Panc1 (cell line): ENCODE results near the gene CCNL2. TPM values are rescaled to one million over a fixed set of nuclear protein-coding genes. Genes with fewer than 3 reads are reported as not detected.

Experiments
- ATAC-seq: fragments of 200-7000 bp; cut with Tn5 transposase; 2 replicates; pipeline ENCODE4 v1.9.1; 2020; ENCODE audit warnings: mild to moderate bottlenecking, moderate library complexity
- BruUV-seq: library from RNA; stranded (reverse); fragments of 400-500 nt; replicated peaks from 2 replicates; lab custom pipeline; 2021; lab: Mats Ljungman, UMichigan
- CTCF ChIA-PET: fragments of 300-600 bp; sonication (Branson Sonifier 250); formaldehyde crosslinking; loops from one replicate; lab custom pipeline; 2022; ENCODE audit warnings: antibody characterized with exemption; lab: Charles Lee
- POLR2A ChIA-PET: fragments of 300-600 bp; sonication (Branson Sonifier 250); formaldehyde crosslinking; loops from one replicate; lab custom pipeline; 2022; ENCODE audit warnings: antibody characterized with exemption; lab: Charles Lee
- DNase-seq: peaks from one replicate; pipeline ENCODE4 v3.0.0-alpha.2; 2010; ENCODE audit warnings: low read depth, low spot score
- H3K27ac ChIP-seq: 2 replicates; pipeline ENCODE4 v1.5.1; 2011; ENCODE audit warnings: mild to moderate bottlenecking, low read length, inconsistent platforms
- H3K27me3 ChIP-seq: fragments of 200-500 bp; sonication (Bioruptor generic); 2 replicates; pipeline ENCODE4 v1.6.0; 2014; ENCODE audit warnings: low read length, inconsistent platforms; ENCODE audit not compliant: control insufficient read depth, insufficient read depth
- H3K36me3 ChIP-seq: fragments of 200-500 bp; sonication (Bioruptor generic); 2 replicates; pipeline ENCODE4 v1.5.1; 2014; ENCODE audit warnings: inconsistent platforms, mild to moderate bottlenecking, low read length, moderate library complexity; ENCODE audit not compliant: control insufficient read depth, insufficient read depth
- H3K4me1 ChIP-seq: 2 replicates; pipeline ENCODE4 v1.5.1; 2011; ENCODE audit warnings: inconsistent platforms, mild to moderate bottlenecking, low read length, moderate library complexity; ENCODE audit not compliant: control insufficient read depth, insufficient read depth
- H3K4me3 ChIP-seq, 2 experiments: 2 replicates each; pipeline ENCODE4 v1.5.1; 2011 to 2012; ENCODE audit warnings: low read depth in 2 of 2, low read length in 2 of 2, mild to moderate bottlenecking in 2 of 2, inconsistent platforms in 1 of 2, moderate library complexity in 1 of 2
- H3K9me3 ChIP-seq: fragments of 200-500 bp; sonication (Bioruptor generic); 2 replicates; pipeline ENCODE4 v1.5.1; 2014; ENCODE audit warnings: low read depth, mild to moderate bottlenecking, inconsistent platforms, low read length, moderate library complexity; ENCODE audit not compliant: control insufficient read depth, insufficient read depth
- POLR2AphosphoS5 ChIP-seq: IDR thresholded peaks from 2 replicates; pipeline ENCODE4 v1.6.1; 2012; ENCODE audit warnings: mild to moderate bottlenecking, low read depth, low read length, moderate library complexity
- SIN3A ChIP-seq: IDR thresholded peaks from 2 replicates; pipeline ENCODE4 v1.6.1; 2012; ENCODE audit warnings: low read depth, mild to moderate bottlenecking, low read length, moderate library complexity, borderline replicate concordance; ENCODE audit not compliant: insufficient read depth
- TCF7L2 ChIP-seq: IDR thresholded peaks from 2 replicates; pipeline ENCODE4 v1.6.1; 2011; ENCODE audit warnings: mild to moderate bottlenecking, low read depth, low read length, inconsistent platforms
- in situ Hi-C: cut with HindIII; loops from 2 replicates; pipeline ENCODE4 v1.10.0; 2016; ENCODE audit warnings: low sequenced_read_pairs, low pct_unique_long_range_greater_than_20kb
- intact Hi-C: fragments of 100-400 bp; cut with micrococcal nuclease; formaldehyde crosslinking; loops from one replicate; pipeline ENCODE4 v1.10.0; 2022; ENCODE audit not compliant: unreplicated experiment
- total RNA-seq: library from RNA; stranded (reverse); gene quantifications from one replicate; pipeline ENCODE4 v1.2.1, GENCODE V29; 2021; ENCODE audit not compliant: unreplicated experiment
- TF ChIP-seq, protein P1 (sequence below): fragments of 450-650 bp; IDR thresholded peaks from 2 replicates; pipeline ENCODE4 v1.5.1; 2017; ENCODE audit warnings: mild to moderate bottlenecking
- TF ChIP-seq, protein P2 (sequence below), 2 experiments: IDR thresholded peaks; 2 replicates each; pipeline ENCODE4 v1.6.1; 2011 to 2012; ENCODE audit warnings: low read depth in 2 of 2, control low read depth in 1 of 2, low read length in 1 of 2, mild to moderate bottlenecking in 1 of 2, moderate library complexity in 1 of 2; ENCODE audit not compliant: insufficient read depth in 1 of 2

CCNL2 gene
- total RNA-seq, 1 experiment from 2014 or later, result 297 TPM

- TF ChIP-seq, protein P1, sequence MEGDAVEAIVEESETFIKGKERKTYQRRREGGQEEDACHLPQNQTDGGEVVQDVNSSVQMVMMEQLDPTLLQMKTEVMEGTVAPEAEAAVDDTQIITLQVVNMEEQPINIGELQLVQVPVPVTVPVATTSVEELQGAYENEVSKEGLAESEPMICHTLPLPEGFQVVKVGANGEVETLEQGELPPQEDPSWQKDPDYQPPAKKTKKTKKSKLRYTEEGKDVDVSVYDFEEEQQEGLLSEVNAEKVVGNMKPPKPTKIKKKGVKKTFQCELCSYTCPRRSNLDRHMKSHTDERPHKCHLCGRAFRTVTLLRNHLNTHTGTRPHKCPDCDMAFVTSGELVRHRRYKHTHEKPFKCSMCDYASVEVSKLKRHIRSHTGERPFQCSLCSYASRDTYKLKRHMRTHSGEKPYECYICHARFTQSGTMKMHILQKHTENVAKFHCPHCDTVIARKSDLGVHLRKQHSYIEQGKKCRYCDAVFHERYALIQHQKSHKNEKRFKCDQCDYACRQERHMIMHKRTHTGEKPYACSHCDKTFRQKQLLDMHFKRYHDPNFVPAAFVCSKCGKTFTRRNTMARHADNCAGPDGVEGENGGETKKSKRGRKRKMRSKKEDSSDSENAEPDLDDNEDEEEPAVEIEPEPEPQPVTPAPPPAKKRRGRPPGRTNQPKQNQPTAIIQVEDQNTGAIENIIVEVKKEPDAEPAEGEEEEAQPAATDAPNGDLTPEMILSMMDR, result no peak
- TF ChIP-seq, protein P2, sequence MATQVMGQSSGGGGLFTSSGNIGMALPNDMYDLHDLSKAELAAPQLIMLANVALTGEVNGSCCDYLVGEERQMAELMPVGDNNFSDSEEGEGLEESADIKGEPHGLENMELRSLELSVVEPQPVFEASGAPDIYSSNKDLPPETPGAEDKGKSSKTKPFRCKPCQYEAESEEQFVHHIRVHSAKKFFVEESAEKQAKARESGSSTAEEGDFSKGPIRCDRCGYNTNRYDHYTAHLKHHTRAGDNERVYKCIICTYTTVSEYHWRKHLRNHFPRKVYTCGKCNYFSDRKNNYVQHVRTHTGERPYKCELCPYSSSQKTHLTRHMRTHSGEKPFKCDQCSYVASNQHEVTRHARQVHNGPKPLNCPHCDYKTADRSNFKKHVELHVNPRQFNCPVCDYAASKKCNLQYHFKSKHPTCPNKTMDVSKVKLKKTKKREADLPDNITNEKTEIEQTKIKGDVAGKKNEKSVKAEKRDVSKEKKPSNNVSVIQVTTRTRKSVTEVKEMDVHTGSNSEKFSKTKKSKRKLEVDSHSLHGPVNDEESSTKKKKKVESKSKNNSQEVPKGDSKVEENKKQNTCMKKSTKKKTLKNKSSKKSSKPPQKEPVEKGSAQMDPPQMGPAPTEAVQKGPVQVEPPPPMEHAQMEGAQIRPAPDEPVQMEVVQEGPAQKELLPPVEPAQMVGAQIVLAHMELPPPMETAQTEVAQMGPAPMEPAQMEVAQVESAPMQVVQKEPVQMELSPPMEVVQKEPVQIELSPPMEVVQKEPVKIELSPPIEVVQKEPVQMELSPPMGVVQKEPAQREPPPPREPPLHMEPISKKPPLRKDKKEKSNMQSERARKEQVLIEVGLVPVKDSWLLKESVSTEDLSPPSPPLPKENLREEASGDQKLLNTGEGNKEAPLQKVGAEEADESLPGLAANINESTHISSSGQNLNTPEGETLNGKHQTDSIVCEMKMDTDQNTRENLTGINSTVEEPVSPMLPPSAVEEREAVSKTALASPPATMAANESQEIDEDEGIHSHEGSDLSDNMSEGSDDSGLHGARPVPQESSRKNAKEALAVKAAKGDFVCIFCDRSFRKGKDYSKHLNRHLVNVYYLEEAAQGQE (IDR thresholded peaks at IDR 0.05; ENCODE audit: insufficient read depth in 1 of 2, low read depth in 2 of 2, low read length in 1 of 2), result no peak
- TF ChIP-seq TCF7L2 (no peak), SIN3A (no peak)
- DNase-seq (no peak), ATAC-seq (no peak)
- BruUV-seq, result no TSS peak
- CTCF ChIA-PET, result interaction anchor here (1.0 to 2.2 kb wide), 2 partner anchors 17 to 26 kb away, joined by 5 to 8 read pairs; no protein-coding TSS in a partner anchor
- Histone ChIP-seq H3K36me3 (no peaks in the 10 kb centered on the region; the same call in 1 of the 2 replicates), H3K27me3 (no peaks in the 10 kb centered on the region), H3K4me3 (peak overlapping the region; percentile 74 to 85; a peak in 3 of 4 replicates), H3K4me1 (peaks cover 40% of the 10 kb centered on the region), H3K27ac (peak overlapping the region; percentile 93), H3K9me3 (no peaks in the 10 kb centered on the region)
- intact Hi-C loops (no loop called here), in situ Hi-C loops (no loop called here)
- POLR2A ChIA-PET, result no interaction called here
Observed at GRCh38 chr1:1345860-1346500, 53.2 kb downstream of the CCNL2 start.

- DNase-seq (no peak), ATAC-seq (peak; percentile 3)
- Histone ChIP-seq H3K4me1 (peaks cover 40% of the 10 kb centered on the region), H3K36me3 (no peaks in the 10 kb centered on the region; the same call in 1 of the 2 replicates), H3K4me3 (peak overlapping the region in 1 of 2 experiments; percentile 85; a peak in 2 of 4 replicates), H3K27ac (peak overlapping the region; percentile 93), H3K27me3 (no peaks in the 10 kb centered on the region), H3K9me3 (no peaks in the 10 kb centered on the region)
- intact Hi-C loops (no loop called here), in situ Hi-C loops (no loop called here)
- ChIA-PET CTCF (interaction anchor here (2.2 kb wide), 1 partner anchor 27 kb away, joined by 8 read pairs; no protein-coding TSS in a partner anchor), POLR2A (no interaction called here)
- TF ChIP-seq, protein P2 (IDR thresholded peaks at IDR 0.05; ENCODE audit: insufficient read depth in 1 of 2, low read depth in 2 of 2, low read length in 1 of 2), result no peak
- TF ChIP-seq TCF7L2 (no peak), POLR2AphosphoS5 (no peak), SIN3A (no peak)
- TF ChIP-seq, protein P1, result no peak
- BruUV-seq, result no TSS peak
Observed at GRCh38 chr1:1345384-1345783, 53.8 kb downstream of the CCNL2 start.
